H9 (cell line): Measurements from ENCODE around the gene KLK3. TPM values are rescaled to one million over a fixed set of nuclear protein-coding genes. Genes with fewer than 3 reads are reported as not detected.

Experiments
- DNase-seq: peaks from one replicate; pipeline ENCODE4 v3.0.0-alpha.2; 2017
- H2AFZ ChIP-seq: one replicate; pipeline ENCODE4 v1.6.1; 2013; ENCODE audit warnings: mild to moderate bottlenecking, low read length, control low read depth, moderate library complexity
- H2AK5ac ChIP-seq: 2 replicates; pipeline ENCODE4 v1.6.1; 2013; ENCODE audit warnings: low read length, control low read depth, mixed read lengths; ENCODE audit not compliant: insufficient read length
- H2BK120ac ChIP-seq: one replicate; pipeline ENCODE4 v1.6.1; 2013; ENCODE audit warnings: low read depth, mild to moderate bottlenecking, low read length, control low read depth, inconsistent platforms; ENCODE audit not compliant: poor library complexity, severe bottlenecking
- H2BK12ac ChIP-seq: 2 replicates; pipeline ENCODE4 v1.6.1; 2013; ENCODE audit warnings: low read length, control low read depth, mixed read lengths, low read depth; ENCODE audit not compliant: insufficient read length
- H2BK15ac ChIP-seq: 2 replicates; pipeline ENCODE4 v1.6.1; 2013; ENCODE audit warnings: low read depth, low read length, control low read depth
- H2BK20ac ChIP-seq: one replicate; pipeline ENCODE4 v1.6.1; 2013; ENCODE audit warnings: low read depth, mild to moderate bottlenecking, low read length, control low read depth, inconsistent platforms; ENCODE audit not compliant: poor library complexity, severe bottlenecking
- H2BK5ac ChIP-seq: 2 replicates; pipeline ENCODE4 v1.6.1; 2013; ENCODE audit warnings: low read length, control low read depth, mixed read lengths; ENCODE audit not compliant: insufficient read length
- H3K14ac ChIP-seq: 2 replicates; pipeline ENCODE4 v1.6.1; 2013; ENCODE audit warnings: low read length, control low read depth; ENCODE audit not compliant: insufficient read depth
- H3K18ac ChIP-seq: 2 replicates; pipeline ENCODE4 v1.6.1; 2013; ENCODE audit warnings: low read depth, mild to moderate bottlenecking, mixed read lengths, low read length, control low read depth; ENCODE audit not compliant: insufficient read length
- H3K23ac ChIP-seq: 2 replicates; pipeline ENCODE4 v1.6.1; 2013; ENCODE audit warnings: low read length, control low read depth, mixed read lengths, low read depth; ENCODE audit not compliant: insufficient read length
- H3K23me2 ChIP-seq: 2 replicates; pipeline ENCODE4 v1.6.1; 2013; ENCODE audit warnings: low read depth, mild to moderate bottlenecking, mixed read lengths, low read length, control low read depth; ENCODE audit not compliant: insufficient read length, poor library complexity, severe bottlenecking
- H3K27ac ChIP-seq: 2 replicates; pipeline ENCODE4 v1.5.1; 2013; ENCODE audit warnings: low read length, control low read depth, mixed read lengths, low read depth; ENCODE audit not compliant: insufficient read length
- H3K27me3 ChIP-seq: 2 replicates; pipeline ENCODE4 v1.6.1; 2013; ENCODE audit warnings: low read length, control low read depth, inconsistent platforms; ENCODE audit not compliant: insufficient read depth
- H3K4ac ChIP-seq: 2 replicates; pipeline ENCODE4 v1.6.1; 2013; ENCODE audit warnings: low read depth, mild to moderate bottlenecking, control low read depth, inconsistent platforms, low read length, moderate library complexity
- H3K4me1 ChIP-seq: 2 replicates; pipeline ENCODE4 v1.6.1; 2013; ENCODE audit warnings: low read length, control low read depth, inconsistent platforms; ENCODE audit not compliant: insufficient read depth
- H3K4me2 ChIP-seq: 2 replicates; pipeline ENCODE4 v1.6.1; 2013; ENCODE audit warnings: low read length, control low read depth, mixed read lengths; ENCODE audit not compliant: insufficient read length, insufficient read depth
- H3K56ac ChIP-seq: 2 replicates; pipeline ENCODE4 v1.6.1; 2013; ENCODE audit warnings: low read depth, mild to moderate bottlenecking, mixed read lengths, low read length, control low read depth; ENCODE audit not compliant: insufficient read length
- H3K79me1 ChIP-seq: 2 replicates; pipeline ENCODE4 v1.6.1; 2013; ENCODE audit warnings: low read depth, mild to moderate bottlenecking, moderate library complexity, low read length, control low read depth, inconsistent platforms; ENCODE audit not compliant: insufficient read depth, poor library complexity, severe bottlenecking
- H3K79me2 ChIP-seq: 2 replicates; pipeline ENCODE4 v1.6.1; 2013; ENCODE audit warnings: low read length, control low read depth, inconsistent platforms; ENCODE audit not compliant: insufficient read depth
- H3K9ac ChIP-seq: 2 replicates; pipeline ENCODE4 v1.6.1; 2013; ENCODE audit warnings: low read length, control low read depth, mixed read lengths; ENCODE audit not compliant: insufficient read length; ENCODE audit errors: extremely low read depth
- H3K9me3 ChIP-seq: one replicate; pipeline ENCODE4 v1.6.1; 2013; ENCODE audit warnings: low read depth, low read length, inconsistent platforms; ENCODE audit not compliant: control insufficient read depth
- H3T11ph ChIP-seq: one replicate; pipeline ENCODE4 v1.6.1; 2013; ENCODE audit warnings: mild to moderate bottlenecking, low read length, control low read depth, inconsistent platforms
- H4K20me1 ChIP-seq: one replicate; pipeline ENCODE4 v1.6.1; 2013; ENCODE audit not compliant: control insufficient read depth, insufficient read length, insufficient read depth
- H4K5ac ChIP-seq: 2 replicates; pipeline ENCODE4 v1.6.1; 2013; ENCODE audit warnings: low read depth, mild to moderate bottlenecking, mixed read lengths, low read length, control low read depth; ENCODE audit not compliant: insufficient read length
- H4K8ac ChIP-seq: replicated peaks from 2 replicates; pipeline ENCODE4 v1.6.1; 2013; ENCODE audit warnings: low read length, control low read depth, mixed read lengths, low read depth; ENCODE audit not compliant: insufficient read length
- H4K91ac ChIP-seq: 2 replicates; pipeline ENCODE4 v1.6.1; 2013; ENCODE audit warnings: low read depth, mild to moderate bottlenecking, moderate library complexity, mixed read lengths, low read length, control low read depth; ENCODE audit not compliant: insufficient read length
- H3K27ac Mint-ChIP-seq, 3 experiments: 2 replicates in 2 of 3; 3 replicates in 1 of 3; pipeline ENCODE4 v1.8.0; 2020 to 2021; ENCODE audit warnings: mixed read lengths in 3 of 3, mild to moderate bottlenecking in 1 of 3, moderate library complexity in 1 of 3
- H3K27me3 Mint-ChIP-seq: 2 replicates; pipeline ENCODE4 v1.8.0; 2021; ENCODE audit warnings: low read depth, mild to moderate bottlenecking, moderate library complexity, mixed read lengths
- H3K36me3 Mint-ChIP-seq, 3 experiments: 2 replicates in 2 of 3; 3 replicates in 1 of 3; pipeline ENCODE4 v1.8.0; 2020 to 2021; ENCODE audit warnings: low read depth in 3 of 3, mixed read lengths in 3 of 3; ENCODE audit not compliant: insufficient read depth in 1 of 3
- H3K4me1 Mint-ChIP-seq, 2 experiments: 2 replicates each; pipeline ENCODE4 v1.8.0; 2020; ENCODE audit warnings: mixed read lengths in 2 of 2
- H3K4me3 Mint-ChIP-seq, 2 experiments: 2 replicates in 1 of 2; 3 replicates in 1 of 2; pipeline ENCODE4 v1.8.0; 2020 to 2021; ENCODE audit warnings: mild to moderate bottlenecking in 2 of 2, mixed read lengths in 2 of 2, moderate library complexity in 1 of 2
- H3K9me3 Mint-ChIP-seq, 2 experiments: 2 replicates in 1 of 2; 3 replicates in 1 of 2; pipeline ENCODE4 v1.8.0; 2020; ENCODE audit warnings: mild to moderate bottlenecking in 2 of 2, mixed read lengths in 2 of 2, moderate library complexity in 1 of 2
- CTCF ChIP-seq: fragments of 200-600 bp; sonication (generic); conservative IDR thresholded peaks from 3 replicates; pipeline ENCODE4 v1.8.0; 2021; ENCODE audit warnings: antibody characterized with exemption, mild to moderate bottlenecking
- WGBS: extraction: QIAGEN DNeasy Blood & Tissue Kit; methylation state at CpG from one replicate; pipeline ENCODE4 v1.1.7; 2013; ENCODE audit warnings: missing lambda C conversion rate, low lambda C conversion rate, mixed read lengths; ENCODE audit not compliant: insufficient read length; ENCODE audit errors: extremely low coverage; 5-methylcytosine and 5-hydroxymethylcytosine counted together
- total RNA-seq: library from RNA; stranded (reverse); gene quantifications from 2 replicates; pipeline ENCODE4 v1.2.1, GENCODE V29; 2021

Gene KLK3
- total RNA-seq, 1 experiment from 2014 or later = not detected

- Histone ChIP-seq H3K9ac (no peak overlapping the region), H2BK5ac (no peak overlapping the region), H2AFZ (no peak overlapping the region), H4K20me1 (no peaks in the 10 kb centered on the region), H3K4me1 (peaks cover 8% of the 10 kb centered on the region; the same call in 1 of the 2 replicates), H2BK20ac (no peak overlapping the region), H3K4ac (no peak overlapping the region), H3K56ac (no peak overlapping the region), H3K23me2 (no peaks in the 10 kb centered on the region), H2BK12ac (no peak overlapping the region), H3T11ph (no peak overlapping the region), H3K27ac (no peak overlapping the region), H3K18ac (no peak overlapping the region), H3K23ac (no peak overlapping the region), H4K5ac (no peak overlapping the region), H3K4me2 (no peak overlapping the region), H3K14ac (no peak overlapping the region), H2BK15ac (no peak overlapping the region), H4K91ac (no peak overlapping the region), H3K79me1 (no peaks in the 10 kb centered on the region), H4K8ac (no peak overlapping the region), H3K9me3 (no peaks in the 10 kb centered on the region), H2BK120ac (no peak overlapping the region), H2AK5ac (no peak overlapping the region), H3K27me3 (no peaks in the 10 kb centered on the region), H3K79me2 (no peaks in the 10 kb centered on the region)
- DNase-seq = peak; percentile 82
- TF ChIP-seq CTCF = no peak
- H3K27me3 Mint-ChIP-seq = peaks cover 78% of the 10 kb centered on the region
- H3K4me1 Mint-ChIP-seq = peaks cover 12 to 21% of the 10 kb centered on the region in 2 experiments
- no CpG with 5 or more reads among the region's 7 CpGs for WGBS
- H3K27ac Mint-ChIP-seq = no peak overlapping the region
- peaks cover 3 to 4% of the 10 kb centered on the region in 2 experiments; a peak in 2 of 5 replicates for H3K9me3 Mint-ChIP-seq
- no peaks in the 10 kb centered on the region; a peak in 1 of 7 replicates for H3K36me3 Mint-ChIP-seq
- H3K4me3 Mint-ChIP-seq = peak overlapping the region in 1 of 2 experiments; percentile 54; a peak in 1 of 5 replicates
Observed at GRCh38 chr19:50858886-50859285, 4.2 kb downstream of the KLK3 start.
